Karpas-422 (cell line): ENCODE data around the gene NEU1. TPM values are rescaled to one million over a fixed set of nuclear protein-coding genes. Genes with fewer than 3 reads are reported as not detected.
A peak's percentile ranks its signal among the peaks of the same experiment; 100 is the strongest.
"Not testable (repeated sequence)": the region's sequence is repeated elsewhere in the genome, so short reads cannot be mapped to it uniquely, and the experiment has no call there.

ENCODE experiments used
- DNase-seq: peaks from one replicate; pipeline ENCODE4 v3.0.0-alpha.2; 2015
- H2AFZ ChIP-seq: fragments of 200-600 bp; sonication (generic); 2 replicates; pipeline ENCODE4 v1.6.1; 2014; ENCODE audit warnings: antibody characterized with exemption, low read length, mixed read lengths
- H3K27ac ChIP-seq: fragments of 200-600 bp; sonication (generic); 2 replicates; pipeline ENCODE4 v1.5.1; 2014; ENCODE audit warnings: mild to moderate bottlenecking, low read length, moderate library complexity
- H3K27me3 ChIP-seq: fragments of 200-600 bp; sonication (generic); 2 replicates; pipeline ENCODE4 v1.6.1; 2014; ENCODE audit warnings: low read length, mixed read lengths
- H3K36me3 ChIP-seq: fragments of 200-600 bp; sonication (generic); 2 replicates; pipeline ENCODE4 v1.6.1; 2014; ENCODE audit warnings: low read length, mixed read lengths; ENCODE audit not compliant: insufficient read depth
- H3K4me1 ChIP-seq: fragments of 200-600 bp; sonication (generic); 2 replicates; pipeline ENCODE4 v1.6.1; 2014; ENCODE audit warnings: mild to moderate bottlenecking, low read length, mixed read lengths
- H3K4me2 ChIP-seq: fragments of 200-600 bp; sonication (generic); 2 replicates; pipeline ENCODE4 v1.6.1; 2014; ENCODE audit warnings: low read length, low read depth, mild to moderate bottlenecking; ENCODE audit not compliant: poor library complexity, severe bottlenecking
- H3K4me3 ChIP-seq: fragments of 200-600 bp; sonication (generic); 2 replicates; pipeline ENCODE4 v1.5.1; 2014; ENCODE audit warnings: mild to moderate bottlenecking, antibody characterized with exemption, low read length, mixed read lengths
- H3K79me2 ChIP-seq: fragments of 200-600 bp; sonication (generic); 2 replicates; pipeline ENCODE4 v1.6.1; 2014; ENCODE audit warnings: mild to moderate bottlenecking, low read length, mixed read lengths
- H3K9ac ChIP-seq: fragments of 200-600 bp; sonication (generic); 2 replicates; pipeline ENCODE4 v1.6.0; 2014; ENCODE audit warnings: low read length
- H3K9me2 ChIP-seq: fragments of 200-600 bp; sonication (generic), shearing (Covaris generic); replicated peaks from 2 replicates; pipeline ENCODE4 v1.6.0; 2014; ENCODE audit warnings: mild to moderate bottlenecking, low read length, moderate library complexity; ENCODE audit not compliant: insufficient read depth
- H3K9me3 ChIP-seq: fragments of 300-700, 200-600 bp; sonication (generic); 2 replicates; pipeline ENCODE4 v1.6.1; 2014; ENCODE audit warnings: low read length, mixed read lengths
- H4K20me1 ChIP-seq: fragments of 200-600 bp; sonication (generic); 2 replicates; pipeline ENCODE4 v1.6.1; 2014; ENCODE audit warnings: mild to moderate bottlenecking, antibody characterized with exemption, low read length, low read depth; ENCODE audit not compliant: insufficient read depth
- total RNA-seq: library from RNA; depleted of rRNA; stranded (reverse); fragments of >200 nt; shearing (Covaris generic); gene quantifications from 2 replicates; pipeline ENCODE4 v1.2.3, GENCODE V29; 2014; ENCODE audit warnings: low replicate concordance

NEU1 gene
- total RNA-seq, 1 experiment from 2014 or later, result 23.7 TPM

DNA sequence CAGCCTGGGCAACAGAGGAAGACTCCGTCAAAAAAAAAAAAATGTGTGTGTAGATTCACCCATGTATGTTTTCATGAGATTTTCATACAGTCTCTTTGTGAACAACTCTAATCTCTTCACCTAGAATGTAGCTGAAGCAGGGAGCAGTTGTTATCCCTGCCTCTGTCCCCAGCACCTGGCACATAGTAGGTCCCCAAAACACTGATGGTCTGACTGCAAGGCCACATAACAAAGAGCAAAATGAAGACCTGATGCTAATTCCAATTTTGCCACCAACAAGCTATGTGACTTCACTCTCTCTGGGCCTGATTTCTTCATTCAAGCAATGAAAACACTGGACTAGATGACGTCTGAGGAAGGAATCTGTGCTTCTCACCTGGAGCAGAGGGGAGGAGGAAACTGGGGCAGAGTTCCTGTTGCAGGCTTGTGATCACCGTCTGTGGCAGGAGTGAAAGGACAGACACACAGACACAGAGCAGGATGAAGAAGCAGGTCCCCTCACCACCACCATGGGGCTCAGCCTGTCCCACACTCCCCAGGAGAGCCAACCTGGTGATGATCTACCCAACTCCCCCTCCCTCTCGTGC lies 11.6 kb upstream of the NEU1 start:
- Histone ChIP-seq H3K9me3 (no peaks in the 10 kb centered on the region), H4K20me1 (no peaks in the 10 kb centered on the region), H2AFZ (no peak overlapping the region), H3K4me2 (no peak overlapping the region), H3K4me3 (no peak overlapping the region), H3K27me3 (no peaks in the 10 kb centered on the region), H3K4me1 (no peaks in the 10 kb centered on the region), H3K27ac (no peak overlapping the region), H3K36me3 (no peaks in the 10 kb centered on the region), H3K9ac (no peak overlapping the region), H3K9me2 (no peaks in the 10 kb centered on the region), H3K79me2 (no peaks in the 10 kb centered on the region)
- DNase-seq, result no peak

DNA sequence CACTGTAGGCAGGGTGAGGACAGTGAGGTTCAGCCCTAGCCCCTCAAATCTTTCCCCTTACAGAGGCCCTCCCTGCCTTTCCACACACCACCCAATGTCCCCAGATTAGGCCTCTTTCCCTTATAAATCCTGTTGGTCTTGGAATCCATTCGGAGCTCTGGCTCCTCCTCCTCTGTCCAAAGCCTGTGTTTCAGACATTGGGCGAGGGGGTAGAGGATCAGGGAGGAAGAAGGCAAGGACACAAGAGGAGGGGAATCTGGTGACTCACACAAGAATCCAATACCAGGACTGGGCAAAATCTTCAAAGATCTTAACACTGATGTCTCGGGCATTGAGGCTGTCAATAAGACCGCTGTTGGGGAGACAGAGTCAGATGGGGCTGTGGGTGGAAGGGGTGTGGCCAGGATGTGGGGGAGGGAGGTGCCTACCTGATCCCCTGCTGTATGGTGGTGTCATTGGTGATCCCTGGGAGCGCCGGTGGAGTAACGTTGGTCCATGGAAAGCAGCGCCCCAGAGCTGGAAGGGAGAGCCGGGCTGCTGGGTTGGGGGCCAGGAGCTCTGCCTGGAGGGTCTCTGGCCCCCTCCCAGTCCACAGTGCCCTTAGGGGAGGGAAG lies 8.5 kb upstream of the NEU1 start:
- H3K4me1 ChIP-seq, result no peaks in the 10 kb centered on the region
- H3K9me3 ChIP-seq, result no peaks in the 10 kb centered on the region
- H3K9ac ChIP-seq, result no peak overlapping the region
- H3K4me3 ChIP-seq, result no peak overlapping the region
- H3K27me3 ChIP-seq, result no peaks in the 10 kb centered on the region
- no peak for DNase-seq
- H3K36me3 ChIP-seq, result no peaks in the 10 kb centered on the region
- H3K9me2 ChIP-seq, result no peaks in the 10 kb centered on the region
- H3K79me2 ChIP-seq, result no peaks in the 10 kb centered on the region
- no peak overlapping the region for H3K27ac ChIP-seq
- H4K20me1 ChIP-seq, result no peaks in the 10 kb centered on the region
- H2AFZ ChIP-seq, result no peak overlapping the region
- H3K4me2 ChIP-seq, result no peak overlapping the region

GRCh38 chr6:31870385-31870921 lies 7.8 kb upstream of the NEU1 start:
- no peak overlapping the region for H3K27ac ChIP-seq

GRCh38 chr6:31869343-31869742 lies 6.7 kb upstream of the NEU1 start:
- H3K27me3 ChIP-seq, result no peaks in the 10 kb centered on the region
- no peaks in the 10 kb centered on the region for H3K9me3 ChIP-seq
- H3K9ac ChIP-seq, result no peak overlapping the region
- no peaks in the 10 kb centered on the region for H3K9me2 ChIP-seq
- no peak overlapping the region for H2AFZ ChIP-seq
- no peaks in the 10 kb centered on the region for H3K36me3 ChIP-seq
- DNase-seq, result no peak
- no peaks in the 10 kb centered on the region for H3K79me2 ChIP-seq
- no peak overlapping the region for H3K27ac ChIP-seq
- no peaks in the 10 kb centered on the region for H3K4me1 ChIP-seq
- H3K4me2 ChIP-seq, result no peak overlapping the region
- no peak overlapping the region for H3K4me3 ChIP-seq
- no peaks in the 10 kb centered on the region for H4K20me1 ChIP-seq

More at GRCh38 chr6:31870385-31870921, 7.8 kb upstream of the NEU1 start:
- Histone ChIP-seq H3K9me3 (no peaks in the 10 kb centered on the region), H4K20me1 (no peaks in the 10 kb centered on the region), H3K9ac (no peak overlapping the region), H3K79me2 (no peaks in the 10 kb centered on the region), H2AFZ (no peak overlapping the region), H3K4me2 (no peak overlapping the region), H3K27me3 (no peaks in the 10 kb centered on the region), H3K4me1 (no peaks in the 10 kb centered on the region), H3K36me3 (no peaks in the 10 kb centered on the region), H3K4me3 (no peak overlapping the region), H3K9me2 (no peaks in the 10 kb centered on the region)
- peak; percentile 49 for DNase-seq

DNA sequence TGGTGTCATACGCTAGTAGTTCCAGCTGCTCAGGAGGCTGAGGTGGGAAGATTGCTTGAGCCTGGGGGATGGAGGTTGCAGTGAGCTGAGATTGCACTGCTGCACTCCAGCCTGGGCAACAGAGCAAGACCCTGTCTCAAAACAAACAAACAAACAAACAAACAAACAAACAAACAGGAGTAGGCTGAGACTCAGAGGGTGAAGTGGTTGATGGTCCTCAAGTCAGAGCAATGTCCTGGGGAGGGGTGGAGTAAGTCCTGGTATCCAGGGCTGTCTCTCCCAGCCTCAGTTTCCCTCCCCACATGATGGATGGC lies 6.0 kb upstream of the NEU1 start:
- H3K27ac ChIP-seq, H2AFZ ChIP-seq, DNase-seq, H3K9ac ChIP-seq, H3K4me3 ChIP-seq, H3K79me2 ChIP-seq, H3K27me3 ChIP-seq, H3K9me3 ChIP-seq, H3K9me2 ChIP-seq, H3K4me2 ChIP-seq, H3K36me3 ChIP-seq, H4K20me1 ChIP-seq, H3K4me1 ChIP-seq: not testable (repeated sequence)

GRCh38 chr6:31865205-31866118 lies 2.8 kb upstream of the NEU1 start:
- H3K36me3 ChIP-seq, result no peaks in the 10 kb centered on the region
- no peak overlapping the region for H3K4me2 ChIP-seq
- H3K9me3 ChIP-seq, result no peaks in the 10 kb centered on the region
- H3K27me3 ChIP-seq, result no peaks in the 10 kb centered on the region
- H3K9me2 ChIP-seq, result no peaks in the 10 kb centered on the region
- H2AFZ ChIP-seq, result no peak overlapping the region
- no peak overlapping the region for H3K27ac ChIP-seq
- no peaks in the 10 kb centered on the region for H3K79me2 ChIP-seq
- H3K4me1 ChIP-seq, result peaks cover 22% of the 10 kb centered on the region
- H4K20me1 ChIP-seq, result no peaks in the 10 kb centered on the region
- no peak overlapping the region for H3K4me3 ChIP-seq
- no peak for DNase-seq
- no peak overlapping the region for H3K9ac ChIP-seq

DNA sequence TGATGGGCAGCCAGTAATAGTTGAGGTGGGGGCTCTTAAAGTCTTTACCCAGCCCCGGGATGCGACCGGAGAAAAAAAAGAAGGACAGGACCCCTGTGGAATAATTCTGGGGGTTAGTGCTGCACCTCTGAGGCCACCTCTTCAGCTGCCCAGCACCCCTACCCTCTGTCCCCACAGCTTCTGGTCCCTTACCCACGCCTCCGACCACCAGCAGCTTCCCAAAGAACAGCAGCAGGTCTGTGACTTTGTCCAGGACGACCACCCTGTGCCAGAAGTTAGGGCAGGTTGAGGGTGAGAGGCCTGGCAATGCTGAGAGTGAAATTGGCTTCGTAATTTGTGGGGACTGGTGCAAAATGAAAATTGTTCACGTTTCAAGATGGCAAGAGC lies 2.2 kb upstream of the NEU1 start:
- Histone ChIP-seq H2AFZ (no peak overlapping the region), H4K20me1 (no peaks in the 10 kb centered on the region), H3K9me3 (no peaks in the 10 kb centered on the region), H3K4me2 (no peak overlapping the region), H3K9me2 (no peaks in the 10 kb centered on the region), H3K27ac (no peak overlapping the region), H3K9ac (no peak overlapping the region), H3K27me3 (no peaks in the 10 kb centered on the region), H3K4me1 (peaks cover 22% of the 10 kb centered on the region), H3K36me3 (no peaks in the 10 kb centered on the region), H3K79me2 (no peaks in the 10 kb centered on the region), H3K4me3 (no peak overlapping the region)
- no peak for DNase-seq

DNA sequence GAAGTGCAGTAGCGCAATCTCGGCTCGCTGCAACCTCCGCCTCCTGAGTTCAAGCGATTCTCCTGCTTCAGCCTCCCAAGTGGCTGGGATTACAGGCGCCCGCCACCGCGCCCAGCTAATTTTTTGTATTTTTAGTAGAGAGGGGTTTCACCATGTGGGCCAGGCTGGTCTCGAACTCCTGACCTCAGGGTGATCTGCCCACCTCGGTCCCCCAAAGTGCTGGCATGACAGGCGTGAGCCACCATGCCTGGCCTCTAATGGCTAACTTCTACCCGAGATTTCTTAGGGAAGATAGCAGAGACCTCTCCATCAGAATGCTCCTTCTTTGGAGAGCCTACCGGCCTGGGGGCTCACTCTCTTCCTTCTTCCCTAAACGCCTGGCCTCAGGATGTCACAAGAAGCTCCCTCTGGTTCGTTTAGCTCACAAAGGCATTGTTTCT lies 1.5 kb upstream of the NEU1 start:
- not testable (repeated sequence) for H4K20me1 ChIP-seq, H3K9me2 ChIP-seq, H3K79me2 ChIP-seq, H3K27ac ChIP-seq, H3K36me3 ChIP-seq, H3K9me3 ChIP-seq, H3K27me3 ChIP-seq, DNase-seq
- Histone ChIP-seq H3K9ac (peak overlapping the region; percentile 71), H3K4me3 (peak overlapping the region; percentile 78), H3K4me1 (peaks cover 22% of the 10 kb centered on the region), H2AFZ (peak overlapping the region; percentile 95; the same call in 1 of the 2 replicates), H3K4me2 (peak overlapping the region; percentile 94)
